ENCODE data around the gene PTPRN2.
"Not testable (repeated sequence)": the region's sequence is repeated elsewhere in the genome, so short reads cannot be mapped to it uniquely, and the experiment has no call there.

The PTPRN2 gene

GRCh38 chr7:157847756-157848487 lies 739.7 kb downstream of the PTPRN2 start:
- DNase-seq: not testable (repeated sequence)

GRCh38 chr7:157846746-157847145 lies 740.9 kb downstream of the PTPRN2 start:
- not testable (repeated sequence) for DNase-seq

- no peak for DNase-seq
These were observed 741.4 kb downstream of the PTPRN2 start for GRCh38 chr7:157846271-157846670.

GRCh38 chr7:157845203-157845835 lies 742.3 kb downstream of the PTPRN2 start:
- no peak for DNase-seq

- DNase-seq: no peak
These were observed 743.0 kb downstream of the PTPRN2 start for GRCh38 chr7:157844611-157845010.

GRCh38 chr7:157844141-157844540 lies 743.5 kb downstream of the PTPRN2 start:
- DNase-seq: no peak

GRCh38 chr7:157843336-157844140 lies 744.1 kb downstream of the PTPRN2 start:
- DNase-seq: no peak

- no peak for DNase-seq
These were observed 745.8 kb downstream of the PTPRN2 start for GRCh38 chr7:157841773-157842370.

- no peak for DNase-seq
These were observed 746.5 kb downstream of the PTPRN2 start for GRCh38 chr7:157840914-157841772.

- no peak for DNase-seq
These were observed 747.3 kb downstream of the PTPRN2 start for GRCh38 chr7:157840174-157840913.

GRCh38 chr7:157839672-157840167 lies 747.9 kb downstream of the PTPRN2 start:
- DNase-seq: no peak

- DNase-seq: no peak
These were observed 748.4 kb downstream of the PTPRN2 start for GRCh38 chr7:157839226-157839625.

- no peak for DNase-seq
These were observed 750.1 kb downstream of the PTPRN2 start for GRCh38 chr7:157837561-157837960.

GRCh38 chr7:157837047-157837446 lies 750.6 kb downstream of the PTPRN2 start:
- DNase-seq: no peak

- DNase-seq: no peak
These were observed 753.0 kb downstream of the PTPRN2 start for GRCh38 chr7:157834501-157835163.

GRCh38 chr7:157832866-157833607 lies 754.6 kb downstream of the PTPRN2 start:
- no peak for DNase-seq

- no peak for DNase-seq
These were observed 755.2 kb downstream of the PTPRN2 start for GRCh38 chr7:157832421-157832820.

- no peak for DNase-seq
These were observed 755.6 kb downstream of the PTPRN2 start for GRCh38 chr7:157832006-157832405.

GRCh38 chr7:157831143-157831905 lies 756.3 kb downstream of the PTPRN2 start:
- no peak for DNase-seq
